Chondrocyte (in vitro differentiated cells): Measurements from ENCODE around the gene SERPINB6. TPM values are rescaled to one million over a fixed set of nuclear protein-coding genes. Genes with fewer than 3 reads are reported as not detected.

Experiments
- DNase-seq: peaks from one replicate; pipeline ENCODE4 v3.0.0; 2021; ENCODE audit warnings: mixed read lengths, low spot score
- H3K27ac Mint-ChIP-seq: one replicate; pipeline ENCODE4 v1.8.0; 2021; ENCODE audit warnings: mild to moderate bottlenecking, moderate library complexity, mixed read lengths; ENCODE audit not compliant: unreplicated experiment
- H3K27me3 Mint-ChIP-seq: 2 replicates; pipeline ENCODE4 v1.8.0; 2021; ENCODE audit warnings: low read depth, mixed read lengths
- H3K36me3 Mint-ChIP-seq: 2 replicates; pipeline ENCODE4 v1.8.0; 2021; ENCODE audit warnings: low read depth, mixed read lengths
- H3K4me1 Mint-ChIP-seq: 2 replicates; pipeline ENCODE4 v1.8.0; 2021; ENCODE audit warnings: low read depth, mild to moderate bottlenecking, mixed read lengths
- H3K4me3 Mint-ChIP-seq: one replicate; pipeline ENCODE4 v1.8.0; 2021; ENCODE audit warnings: mild to moderate bottlenecking, moderate library complexity, mixed read lengths; ENCODE audit not compliant: unreplicated experiment
- H3K9me3 Mint-ChIP-seq: 2 replicates; pipeline ENCODE4 v1.8.0; 2021; ENCODE audit warnings: low read depth, mixed read lengths
- total RNA-seq: library from RNA; stranded (reverse); gene quantifications from 3 replicates; pipeline ENCODE4 v1.2.1, GENCODE V29; 2021
- TF ChIP-seq, protein P1 (sequence below): fragments of 200-600 bp; sonication (generic); IDR thresholded peaks from 2 replicates; pipeline ENCODE4 v1.5.0; 2021; ENCODE audit warnings: antibody characterized with exemption, mild to moderate bottlenecking, moderate library complexity

Gene SERPINB6
- total RNA-seq, 1 donor from 2014 or later: 98.0 TPM

DNA sequence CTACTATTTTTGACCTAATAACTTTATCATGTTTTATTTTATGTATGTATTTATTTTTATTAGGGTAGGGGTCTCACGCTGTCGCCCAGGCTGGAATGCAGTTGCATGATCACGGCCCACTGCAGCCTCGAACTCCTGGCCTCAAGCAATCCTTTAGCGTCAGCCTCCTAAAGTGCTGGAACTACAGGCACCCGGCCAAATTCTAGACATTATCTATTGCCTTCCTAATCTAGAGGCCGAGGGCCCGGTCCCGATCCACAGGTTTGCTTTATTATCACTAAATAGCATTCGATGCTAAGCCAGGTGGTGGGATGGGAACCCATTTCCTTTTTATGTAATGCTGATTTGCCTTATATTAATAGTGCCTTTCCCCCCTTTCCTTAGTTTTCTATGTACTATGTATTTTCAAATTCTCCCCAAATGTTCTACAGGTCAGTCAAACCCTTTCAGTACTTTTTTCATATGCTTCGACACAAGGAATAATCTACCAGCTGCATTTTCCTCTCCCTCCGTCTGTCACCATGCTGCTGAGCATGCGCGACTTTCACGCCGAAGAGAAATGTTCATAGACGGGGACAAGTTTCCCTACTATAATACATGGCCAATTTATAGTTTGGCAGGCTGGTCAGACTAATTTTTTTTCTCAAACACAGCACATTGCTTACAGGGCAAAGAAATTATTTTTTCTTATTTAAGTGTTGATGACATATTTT is 6.4 kb downstream of the SERPINB6 start:
- Mint-ChIP-seq H3K27me3 (no peaks in the 10 kb centered on the region), H3K27ac (no peak overlapping the region), H3K36me3 (no peaks in the 10 kb centered on the region), H3K4me3 (no peak overlapping the region), H3K9me3 (no peaks in the 10 kb centered on the region), H3K4me1 (peaks cover 21% of the 10 kb centered on the region)
- TF ChIP-seq, protein P1, sequence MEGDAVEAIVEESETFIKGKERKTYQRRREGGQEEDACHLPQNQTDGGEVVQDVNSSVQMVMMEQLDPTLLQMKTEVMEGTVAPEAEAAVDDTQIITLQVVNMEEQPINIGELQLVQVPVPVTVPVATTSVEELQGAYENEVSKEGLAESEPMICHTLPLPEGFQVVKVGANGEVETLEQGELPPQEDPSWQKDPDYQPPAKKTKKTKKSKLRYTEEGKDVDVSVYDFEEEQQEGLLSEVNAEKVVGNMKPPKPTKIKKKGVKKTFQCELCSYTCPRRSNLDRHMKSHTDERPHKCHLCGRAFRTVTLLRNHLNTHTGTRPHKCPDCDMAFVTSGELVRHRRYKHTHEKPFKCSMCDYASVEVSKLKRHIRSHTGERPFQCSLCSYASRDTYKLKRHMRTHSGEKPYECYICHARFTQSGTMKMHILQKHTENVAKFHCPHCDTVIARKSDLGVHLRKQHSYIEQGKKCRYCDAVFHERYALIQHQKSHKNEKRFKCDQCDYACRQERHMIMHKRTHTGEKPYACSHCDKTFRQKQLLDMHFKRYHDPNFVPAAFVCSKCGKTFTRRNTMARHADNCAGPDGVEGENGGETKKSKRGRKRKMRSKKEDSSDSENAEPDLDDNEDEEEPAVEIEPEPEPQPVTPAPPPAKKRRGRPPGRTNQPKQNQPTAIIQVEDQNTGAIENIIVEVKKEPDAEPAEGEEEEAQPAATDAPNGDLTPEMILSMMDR: no peak
- no peak for DNase-seq

DNA sequence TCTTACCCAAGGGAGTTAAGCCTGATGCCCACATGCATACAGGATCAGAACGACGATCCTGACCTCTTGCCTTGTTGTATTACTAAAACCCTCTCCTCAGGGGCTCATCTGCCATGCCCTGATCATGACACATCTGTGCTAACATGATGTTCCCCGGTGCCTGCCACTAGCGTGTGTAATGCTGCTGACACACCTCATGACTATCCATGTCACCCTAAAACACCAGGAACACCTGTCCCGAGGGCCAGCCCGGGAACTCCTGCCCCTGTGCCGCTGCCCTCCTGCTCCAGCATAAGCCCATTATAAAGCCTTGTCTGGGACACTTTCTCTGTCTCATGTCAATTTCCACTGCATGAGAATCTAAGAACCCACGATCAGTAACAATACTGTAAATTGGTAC is 7.6 kb downstream of the SERPINB6 start:
- Mint-ChIP-seq H3K27me3 (no peaks in the 10 kb centered on the region), H3K36me3 (no peaks in the 10 kb centered on the region), H3K27ac (no peak overlapping the region), H3K4me3 (no peak overlapping the region), H3K9me3 (no peaks in the 10 kb centered on the region), H3K4me1 (peaks cover 23% of the 10 kb centered on the region)
- no peak for DNase-seq
- TF ChIP-seq, protein P1: no peak

DNA sequence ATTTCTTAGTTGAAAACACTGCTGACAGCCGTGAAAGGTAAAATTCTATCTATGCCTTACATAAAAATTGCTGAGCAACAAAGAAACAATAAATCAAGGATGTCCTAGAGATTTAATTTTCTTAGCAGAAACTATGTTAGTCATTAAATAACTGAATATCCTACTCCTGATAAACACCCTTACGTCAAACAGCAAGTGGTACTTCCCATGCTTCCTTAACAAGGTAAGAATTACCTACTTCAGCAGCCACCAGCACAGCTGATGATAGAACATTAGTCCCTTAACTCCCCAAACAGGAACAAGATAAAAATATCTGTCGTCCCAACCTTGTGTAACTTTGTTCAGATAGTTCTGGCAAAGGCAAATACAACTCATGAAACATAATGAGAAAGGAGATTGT is 8.7 kb downstream of the SERPINB6 start:
- Mint-ChIP-seq H3K4me3 (no peak overlapping the region), H3K4me1 (peaks cover 23% of the 10 kb centered on the region), H3K27ac (no peak overlapping the region), H3K9me3 (no peaks in the 10 kb centered on the region), H3K27me3 (no peaks in the 10 kb centered on the region), H3K36me3 (no peaks in the 10 kb centered on the region)
- DNase-seq: no peak
- TF ChIP-seq, protein P1: no peak

DNA sequence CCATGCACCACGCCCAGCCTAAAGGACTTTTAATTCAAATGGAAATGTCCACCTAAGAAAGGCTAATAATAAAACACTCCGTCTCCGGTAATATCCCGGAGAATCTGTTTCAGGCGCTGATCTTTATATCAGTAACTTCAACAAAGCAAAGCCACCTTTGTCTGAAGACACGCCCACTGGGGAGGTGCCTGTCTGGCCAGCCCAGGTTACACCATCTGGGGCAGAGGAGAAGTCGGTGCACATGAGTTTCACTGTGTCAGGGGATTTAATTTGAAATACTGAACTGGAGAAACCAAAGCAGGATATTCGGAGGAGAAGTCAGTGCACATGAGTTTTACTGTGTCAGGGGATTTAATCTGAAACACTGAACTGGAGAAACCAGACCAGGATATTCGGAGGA is 9.4 kb downstream of the SERPINB6 start:
- Mint-ChIP-seq H3K9me3 (no peaks in the 10 kb centered on the region), H3K27ac (no peak overlapping the region), H3K27me3 (no peaks in the 10 kb centered on the region), H3K4me3 (no peak overlapping the region), H3K4me1 (peaks cover 29% of the 10 kb centered on the region), H3K36me3 (no peaks in the 10 kb centered on the region)
- DNase-seq: no peak
- TF ChIP-seq, protein P1: no peak

DNA sequence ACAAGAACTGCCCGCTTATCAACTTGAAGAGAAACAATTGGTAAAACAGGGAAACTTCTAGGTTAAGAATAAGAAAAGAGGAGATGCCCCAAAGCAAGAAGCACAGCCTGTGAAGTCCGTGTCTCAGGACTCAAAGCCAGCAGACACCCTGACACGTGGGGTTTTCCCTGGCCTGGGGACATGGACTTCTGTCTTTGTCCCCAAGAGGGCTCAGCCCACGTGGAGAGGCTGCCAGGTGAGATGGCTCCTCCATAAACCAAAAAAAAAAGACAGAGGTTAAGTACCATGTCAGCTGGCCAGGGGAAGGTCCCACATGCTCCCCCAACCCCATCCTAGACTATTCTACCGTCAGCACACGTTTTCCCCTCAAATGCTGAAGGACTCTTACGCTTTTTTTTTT is 9.9 kb downstream of the SERPINB6 start:
- Mint-ChIP-seq H3K4me3 (no peak overlapping the region), H3K36me3 (no peaks in the 10 kb centered on the region), H3K9me3 (no peaks in the 10 kb centered on the region), H3K4me1 (peaks cover 29% of the 10 kb centered on the region), H3K27me3 (no peaks in the 10 kb centered on the region), H3K27ac (no peak overlapping the region)
- TF ChIP-seq, protein P1: no peak
- no peak for DNase-seq
